GM23248 (cell line): Measurements from ENCODE around the gene PLEKHA5. TPM values are rescaled to one million over a fixed set of nuclear protein-coding genes. Genes with fewer than 3 reads are reported as not detected.

Experiments used
- DNase-seq: peaks from one replicate; pipeline ENCODE4 v3.0.0-alpha.2; 2015
- H2AFZ ChIP-seq: fragments of 200-600 bp; sonication (generic); 2 replicates; pipeline ENCODE4 v1.6.1; 2016; ENCODE audit warnings: antibody characterized with exemption
- H3F3A ChIP-seq: fragments of 200-600 bp; sonication (generic); 2 replicates; pipeline ENCODE4 v1.6.1; 2016; ENCODE audit warnings: mild to moderate bottlenecking, antibody characterized with exemption, mixed run types; ENCODE audit not compliant: insufficient read depth
- H3K27ac ChIP-seq: fragments of 200-600 bp; sonication (generic); 2 replicates; pipeline ENCODE4 v1.5.1; 2016; ENCODE audit warnings: mild to moderate bottlenecking
- H3K27me3 ChIP-seq: fragments of 200-600 bp; sonication (generic); replicated peaks from 2 replicates; pipeline ENCODE4 v1.6.1; 2016; ENCODE audit warnings: mild to moderate bottlenecking; ENCODE audit not compliant: insufficient read depth
- H3K36me3 ChIP-seq: fragments of 200-600 bp; sonication (generic); 2 replicates; pipeline ENCODE4 v1.6.1; 2016; ENCODE audit warnings: low read depth, mild to moderate bottlenecking
- H3K4me1 ChIP-seq: fragments of 200-600 bp; sonication (generic); 2 replicates; pipeline ENCODE4 v1.6.1; 2016; ENCODE audit warnings: mild to moderate bottlenecking; ENCODE audit not compliant: insufficient read depth
- H3K4me2 ChIP-seq: fragments of 200-600 bp; sonication (generic); one replicate; pipeline ENCODE4 v1.6.1; 2016; ENCODE audit warnings: mild to moderate bottlenecking; ENCODE audit not compliant: unreplicated experiment
- H3K4me3 ChIP-seq: fragments of 200-600 bp; sonication (generic); 2 replicates; pipeline ENCODE4 v1.5.1; 2016; ENCODE audit warnings: mild to moderate bottlenecking
- H3K79me2 ChIP-seq: fragments of 200-600 bp; sonication (generic); 2 replicates; pipeline ENCODE4 v1.6.1; 2016; ENCODE audit warnings: mild to moderate bottlenecking; ENCODE audit not compliant: insufficient read depth
- H3K9ac ChIP-seq: fragments of 200-600 bp; sonication (generic); 2 replicates; pipeline ENCODE4 v1.6.1; 2016; ENCODE audit warnings: mild to moderate bottlenecking
- H3K9me2 ChIP-seq: fragments of 200-600 bp; sonication (generic); 2 replicates; pipeline ENCODE4 v1.6.1; 2016; ENCODE audit warnings: mixed run types, mild to moderate bottlenecking, moderate library complexity; ENCODE audit not compliant: insufficient read depth
- H3K9me3 ChIP-seq: fragments of 200-600 bp; sonication (generic); one replicate; pipeline ENCODE4 v1.6.1; 2017; ENCODE audit warnings: low read depth
- H4K20me1 ChIP-seq: fragments of 200-600 bp; sonication (generic); 2 replicates; pipeline ENCODE4 v1.6.0; 2016; ENCODE audit not compliant: insufficient read depth
- EZH2 ChIP-seq: fragments of 200-600 bp; sonication (generic); IDR thresholded peaks from 2 replicates; pipeline ENCODE4 v1.6.1; 2018; ENCODE audit warnings: antibody characterized with exemption, mild to moderate bottlenecking; ENCODE audit not compliant: insufficient read depth, poor library complexity, severe bottlenecking
- EZH2phosphoT487 ChIP-seq: fragments of 200-600 bp; sonication (generic); IDR thresholded peaks from 2 replicates; pipeline ENCODE4 v1.6.1; 2018; ENCODE audit warnings: antibody characterized with exemption, moderate library complexity, mild to moderate bottlenecking, low read depth; ENCODE audit not compliant: insufficient read depth
- WGBS, 2 experiments: methylation state at CpG; one replicate each; pipeline ENCODE4 v1.1.6; 2015 to 2017; ENCODE audit warnings: low lambda C conversion rate in 2 of 2, low coverage in 1 of 2; ENCODE audit errors: missing lambda C conversion rate in 2 of 2; 5-methylcytosine and 5-hydroxymethylcytosine counted together
- in situ Hi-C: fragments of 300-500 bp; cut with MboI; formaldehyde crosslinking; loops from 2 replicates; pipeline ENCODE4 v1.15.0; 2020
- polyA plus RNA-seq: library from polyadenylated mRNA; unstranded; fragments of >200 nt; fragmentation: Nextera tagmentation; extraction: Ambion mirVana; gene quantifications from 2 replicates; pipeline ENCODE4 v1.2.1, GENCODE V29; 2016
- total RNA-seq: library from RNA; depleted of rRNA; stranded (reverse); fragments of >200 nt; shearing (Covaris generic); gene quantifications from 2 replicates; pipeline ENCODE4 v1.2.3, GENCODE V29; 2014

PLEKHA5 gene
- total and polyA plus RNA-seq, 2 experiments from 2014 or later, result 10.0 to 12.1 TPM

DNA sequence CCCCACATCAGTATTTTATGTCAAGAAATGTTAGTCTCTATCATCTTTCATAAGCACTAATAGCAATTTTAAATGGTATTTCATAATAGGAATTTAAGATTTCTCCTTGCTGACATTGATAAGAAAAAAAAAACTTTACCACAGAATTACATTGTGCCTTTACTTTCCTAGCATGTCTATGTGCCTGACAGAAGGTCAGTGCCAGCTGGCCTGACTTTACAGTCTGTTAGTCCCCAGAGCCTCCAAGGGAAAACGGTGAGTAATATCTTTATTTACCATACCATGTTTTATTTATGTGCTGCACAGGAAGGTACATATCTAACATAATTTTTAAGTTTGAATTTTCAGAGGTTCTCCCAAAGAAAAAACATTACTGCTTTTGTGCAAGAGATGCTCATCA is 157.8 kb downstream of the PLEKHA5 start:
- H3K27me3 ChIP-seq, result no peaks in the 10 kb centered on the region
- no peak overlapping the region for H2AFZ ChIP-seq
- no peaks in the 10 kb centered on the region for H3K9me3 ChIP-seq
- no peak overlapping the region for H3K4me3 ChIP-seq
- DNase-seq, result peak; percentile 14
- H3K79me2 ChIP-seq, result no peaks in the 10 kb centered on the region
- H3K36me3 ChIP-seq, result no peaks in the 10 kb centered on the region
- H3K4me2 ChIP-seq, result no peak overlapping the region
- H3K27ac ChIP-seq, result no peak overlapping the region
- H3K9me2 ChIP-seq, result no peaks in the 10 kb centered on the region
- 49 to 55% methylated on average over 1 of the region's 1 CpG for WGBS, 2 experiments
- H4K20me1 ChIP-seq, result no peaks in the 10 kb centered on the region
- H3K9ac ChIP-seq, result no peak overlapping the region
- H3K4me1 ChIP-seq, result 0 out of 2 replicates have a peak, but pooled peaks cover 3% of the 10 kb centered on the region
- in situ Hi-C loops, result loop anchor here (25.0 kb wide), 2 partner anchors 850 to 1025 kb away; partner anchors contain the start of gene PIK3C2G
- H3F3A ChIP-seq, result no peaks in the 10 kb centered on the region
- TF ChIP-seq EZH2phosphoT487, result no peak
- TF ChIP-seq EZH2, result no peak

DNA sequence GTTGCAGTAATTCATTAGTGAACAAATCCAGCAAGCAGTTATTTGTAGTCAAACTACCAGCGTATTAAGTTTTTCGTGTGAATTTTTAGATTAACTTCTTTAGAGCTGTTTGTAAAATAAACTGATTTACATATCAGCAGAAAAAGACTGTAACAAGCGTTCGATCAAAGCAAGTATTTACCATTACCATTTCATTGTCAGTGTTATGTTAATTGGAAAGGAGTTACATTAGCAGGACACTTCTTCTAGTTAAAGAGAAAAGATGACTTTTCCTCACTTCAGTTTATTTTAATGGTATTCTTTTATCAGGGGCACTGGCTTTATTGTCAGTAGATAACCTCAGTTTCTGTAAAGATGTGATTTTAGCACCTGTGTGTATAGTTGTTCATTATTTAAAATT is 158.6 kb downstream of the PLEKHA5 start:
- in situ Hi-C loops, result loop anchor here (25.0 kb wide), 2 partner anchors 851 to 1026 kb away; partner anchors contain the start of gene PIK3C2G
- no peak overlapping the region for H3K27ac ChIP-seq
- H3K4me1 ChIP-seq, result 0 out of 2 replicates have a peak, but pooled peaks cover 3% of the 10 kb centered on the region
- H4K20me1 ChIP-seq, result no peaks in the 10 kb centered on the region
- no peaks in the 10 kb centered on the region for H3F3A ChIP-seq
- no peaks in the 10 kb centered on the region for H3K9me3 ChIP-seq
- WGBS, 2 experiments, result 92 to 94% methylated on average over 4 of the region's 4 CpGs
- no peaks in the 10 kb centered on the region for H3K27me3 ChIP-seq
- TF ChIP-seq EZH2 (no peak), EZH2phosphoT487 (no peak)
- no peaks in the 10 kb centered on the region for H3K36me3 ChIP-seq
- no peak overlapping the region for H3K9ac ChIP-seq
- no peak for DNase-seq
- H2AFZ ChIP-seq, result no peak overlapping the region
- no peaks in the 10 kb centered on the region for H3K79me2 ChIP-seq
- H3K9me2 ChIP-seq, result no peaks in the 10 kb centered on the region
- no peak overlapping the region for H3K4me3 ChIP-seq
- no peak overlapping the region for H3K4me2 ChIP-seq

DNA sequence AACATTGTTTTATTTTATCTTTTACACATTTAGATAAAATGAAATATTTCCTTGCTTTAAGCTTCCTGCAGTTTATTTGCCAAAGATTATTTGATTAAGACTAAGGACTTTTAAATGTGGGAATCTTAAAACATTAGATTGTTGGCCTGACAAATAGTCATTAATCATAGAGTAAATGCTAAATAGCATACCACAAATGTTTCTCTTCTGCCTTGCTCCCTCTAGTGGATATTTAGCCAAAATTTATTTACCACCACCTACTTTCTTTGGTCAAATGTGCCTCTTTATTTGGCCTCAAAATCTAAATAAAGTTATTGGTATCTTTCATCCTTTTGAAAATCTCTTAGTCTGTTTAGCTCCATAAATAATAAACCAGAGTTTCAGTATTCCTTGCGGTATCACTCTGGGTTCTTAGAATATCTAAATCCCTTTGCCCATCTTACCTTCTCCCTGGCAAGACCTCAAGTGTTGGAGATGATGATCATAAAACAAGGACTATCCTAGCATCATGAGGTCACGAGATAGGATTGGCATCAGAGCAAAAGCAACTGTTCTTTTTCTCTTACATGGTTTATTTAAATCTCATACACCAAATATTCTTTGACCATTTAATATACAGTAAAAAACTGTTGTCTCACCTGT is 159.2 kb downstream of the PLEKHA5 start:
- no peaks in the 10 kb centered on the region for H3F3A ChIP-seq
- no peaks in the 10 kb centered on the region for H3K9me2 ChIP-seq
- no peak overlapping the region for H3K4me3 ChIP-seq
- no peak overlapping the region for H3K4me2 ChIP-seq
- no peak overlapping the region for H3K9ac ChIP-seq
- 0 out of 2 replicates have a peak, but pooled peaks cover 3% of the 10 kb centered on the region for H3K4me1 ChIP-seq
- no peak overlapping the region for H2AFZ ChIP-seq
- no peak overlapping the region for H3K27ac ChIP-seq
- 54 to 60% methylated on average over 2 of the region's 2 CpGs for WGBS, 2 experiments
- DNase-seq, result peak; percentile 61
- H3K9me3 ChIP-seq, result no peaks in the 10 kb centered on the region
- H3K79me2 ChIP-seq, result no peaks in the 10 kb centered on the region
- in situ Hi-C loops, result loop anchor here (25.0 kb wide), 2 partner anchors 851 to 1026 kb away; partner anchors contain the start of gene PIK3C2G
- TF ChIP-seq EZH2phosphoT487 (no peak), EZH2 (no peak)
- H4K20me1 ChIP-seq, result no peaks in the 10 kb centered on the region
- no peaks in the 10 kb centered on the region for H3K27me3 ChIP-seq
- no peaks in the 10 kb centered on the region for H3K36me3 ChIP-seq

DNA sequence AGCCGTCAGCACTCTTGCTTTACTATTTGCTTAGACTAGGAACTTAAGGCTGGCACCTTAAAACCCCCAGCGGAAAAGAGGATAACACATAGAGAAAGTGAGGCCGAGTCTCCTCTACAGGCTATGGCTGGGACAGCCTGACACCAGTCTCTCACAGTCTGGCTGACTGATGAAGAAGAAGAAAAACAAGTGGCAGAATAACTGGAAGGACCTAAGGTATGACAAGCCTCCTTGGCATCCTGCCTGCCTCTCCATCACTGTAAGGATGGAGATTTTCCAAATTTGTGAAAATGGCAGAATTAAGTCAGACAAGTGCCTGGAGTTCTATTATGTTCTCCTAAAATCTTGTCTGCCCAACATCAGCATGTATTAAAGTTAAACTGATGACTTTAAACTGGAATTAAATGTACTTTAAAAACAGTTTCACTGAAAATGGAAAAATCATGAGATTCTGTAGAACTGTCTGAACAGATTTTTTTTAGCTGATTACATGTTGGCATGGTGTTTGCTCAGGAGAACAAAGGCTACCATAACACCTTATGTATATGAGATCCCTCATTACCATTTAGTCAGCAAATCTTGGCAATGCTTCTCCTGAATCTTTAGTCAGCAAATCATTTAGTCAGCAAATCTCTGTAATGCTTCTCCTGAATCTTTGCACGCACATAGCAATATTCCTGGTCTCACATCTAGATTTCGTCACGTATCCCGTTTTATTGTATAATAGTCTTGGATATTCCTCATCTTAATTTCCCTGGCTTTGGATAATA is 169.5 kb downstream of the PLEKHA5 start:
- no peak overlapping the region for H3K4me2 ChIP-seq
- no peaks in the 10 kb centered on the region for H3K36me3 ChIP-seq
- H3K27ac ChIP-seq, result no peak overlapping the region
- no peak overlapping the region for H3K9ac ChIP-seq
- H3K4me3 ChIP-seq, result no peak overlapping the region
- H4K20me1 ChIP-seq, result no peaks in the 10 kb centered on the region
- no peaks in the 10 kb centered on the region for H3K79me2 ChIP-seq
- H3K9me3 ChIP-seq, result no peaks in the 10 kb centered on the region
- no peaks in the 10 kb centered on the region for H3K27me3 ChIP-seq
- H2AFZ ChIP-seq, result no peak overlapping the region
- peak; percentile 30 for DNase-seq
- no peaks in the 10 kb centered on the region for H3K9me2 ChIP-seq
- in situ Hi-C loops, result loop anchor here (25.0 kb wide), 2 partner anchors 862 to 1037 kb away; partner anchors contain the start of gene PIK3C2G
- TF ChIP-seq EZH2phosphoT487 (no peak), EZH2 (no peak)
- no peaks in the 10 kb centered on the region; the same call in 1 of the 2 replicates for H3K4me1 ChIP-seq
- H3F3A ChIP-seq, result no peaks in the 10 kb centered on the region
- 98 to 99% methylated on average over 7 of the region's 7 CpGs for WGBS, 2 experiments
